Upper lobe of left lung (tissue), 6 donors: Measurements from ENCODE around the gene TRDN. TPM values are rescaled to one million over a fixed set of nuclear protein-coding genes. Genes with fewer than 3 reads are reported as not detected.
A peak's percentile ranks its signal among the peaks of the same experiment; 100 is the strongest.
"Not testable (repeated sequence)": the region's sequence is repeated elsewhere in the genome, so short reads cannot be mapped to it uniquely, and the experiment has no call there.

Source experiments
- ATAC-seq, 2 donors: fragments of 200-7000 bp; cut with Tn5 transposase; one replicate each; pipeline ENCODE4 v1.9.1; 2022; ENCODE audit warnings: mild to moderate bottlenecking in 2 of 2, moderate library complexity in 2 of 2; ENCODE audit not compliant: low FRiP score in 2 of 2
- DNase-seq, 2 donors: peaks; one replicate each; pipeline ENCODE4 v3.0.0-alpha.2; 2019 to 2020
- H3K27ac ChIP-seq, 4 donors: fragments of 200-600 bp; sonication (generic); one replicate each; pipeline ENCODE4 v1.5.1; 2016 to 2019
- H3K27me3 ChIP-seq, 4 donors: fragments of 200-600 bp; sonication (generic); one replicate each; pipeline ENCODE4 v1.5.1; 2017 to 2019
- H3K36me3 ChIP-seq, 4 donors: fragments of 200-600 bp; sonication (generic); one replicate each; pipeline ENCODE4 v1.5.1; 2016 to 2019
- H3K4me1 ChIP-seq, 4 donors: fragments of 200-600 bp; sonication (generic); one replicate each; pipeline ENCODE4 v1.5.1; 2018 to 2019
- H3K4me3 ChIP-seq, 4 donors: fragments of 200-600 bp; sonication (generic); one replicate each; pipeline ENCODE4 v1.5.1; 2017 to 2019; ENCODE audit warnings: mild to moderate bottlenecking in 2 of 4, moderate library complexity in 1 of 4
- H3K9me3 ChIP-seq, 4 donors: fragments of 200-600 bp; sonication (generic); one replicate each; pipeline ENCODE4 v1.5.1; 2018 to 2019
- CTCF ChIP-seq, 6 experiments: fragments of 450-650 bp in 4 of 6; fragments of 200-600 bp in 2 of 6; sonication (generic) in 2 of 6; IDR thresholded peaks; one replicate each; pipeline ENCODE4 v1.5.1; 2016 to 2019; ENCODE audit warnings: antibody characterized with exemption in 6 of 6
- EP300 ChIP-seq, 4 donors: sonication (generic); formaldehyde crosslinking; IDR thresholded peaks; one replicate each; pipeline ENCODE4 v1.5.1; 2017; ENCODE audit warnings: antibody characterized with exemption in 4 of 4, control low read depth in 2 of 4
- POLR2A ChIP-seq, 4 donors: fragments of 450-650 bp; IDR thresholded peaks; one replicate each; pipeline ENCODE4 v1.5.1; 2016 to 2017; ENCODE audit warnings: antibody characterized with exemption in 4 of 4, mild to moderate bottlenecking in 2 of 4
- POLR2AphosphoS5 ChIP-seq, 2 donors: sonication (generic); formaldehyde crosslinking; IDR thresholded peaks; one replicate each; pipeline ENCODE4 v1.5.1; 2017; ENCODE audit warnings: antibody characterized with exemption in 2 of 2
- WGBS, 2 donors: methylation state at CpG; one replicate each; pipeline ENCODE4 v1.1.5; 2017 to 2018; 5-methylcytosine and 5-hydroxymethylcytosine counted together
- total RNA-seq, 6 donors: library from RNA; depleted of rRNA in 4 of 6; stranded (reverse); fragments of >200 nt in 4 of 6; gene quantifications; one replicate each; pipeline versions ENCODE4 v1.1.0 to v1.2.1, GENCODE V29; 2016 to 2021
- donor health status: DM: no; HTN: no; CAD: no; lungs with moderate emphysema.
- donor health status: DM: no; HTN: yes; CAD: no; lungs with severe emphysema.

Gene TRDN
- total RNA-seq, 6 donors from 2014 or later = 0.20 TPM; not detected in 5

GRCh38 chr6:123562677-123563076, 74.1 kb downstream of the TRDN start:
- no peaks in the 10 kb centered on the region for H3K36me3 ChIP-seq
- no peak for ATAC-seq

GRCh38 chr6:123562264-123562663, 74.5 kb downstream of the TRDN start:
- no peak for ATAC-seq
- no peak for DNase-seq
- WGBS, 2 donors = 100% methylated on average over 1 of the region's 1 CpG
- Histone ChIP-seq H3K27me3 (no peaks in the 10 kb centered on the region), H3K36me3 (no peaks in the 10 kb centered on the region), H3K4me1 (no peaks in the 10 kb centered on the region), H3K9me3 (no peaks in the 10 kb centered on the region), H3K4me3 (no peak overlapping the region), H3K27ac (no peak overlapping the region)
- TF ChIP-seq POLR2A (IDR thresholded peaks at IDR 0.05) (no peak), EP300 (IDR thresholded peaks at IDR 0.05) (no peak), POLR2AphosphoS5 (IDR thresholded peaks at IDR 0.05) (no peak), CTCF (IDR thresholded peaks at IDR 0.05) (no peak)

More at GRCh38 chr6:123562677-123563076, 74.1 kb downstream of the TRDN start:
- no peaks in the 10 kb centered on the region for H3K4me1 ChIP-seq
- no peaks in the 10 kb centered on the region for H3K9me3 ChIP-seq
- H3K27me3 ChIP-seq = no peaks in the 10 kb centered on the region
- TF ChIP-seq POLR2A (IDR thresholded peaks at IDR 0.05) = no peak
- no peak for TF ChIP-seq EP300 (IDR thresholded peaks at IDR 0.05)
- no peak for TF ChIP-seq CTCF (IDR thresholded peaks at IDR 0.05)
- TF ChIP-seq POLR2AphosphoS5 (IDR thresholded peaks at IDR 0.05) = no peak
- no peak overlapping the region for H3K27ac ChIP-seq
- H3K4me3 ChIP-seq = no peak overlapping the region
- DNase-seq = no peak

- H3K4me1 ChIP-seq, DNase-seq, H3K27ac ChIP-seq, ATAC-seq, H3K9me3 ChIP-seq, H3K4me3 ChIP-seq, H3K36me3 ChIP-seq, H3K27me3 ChIP-seq: not testable (repeated sequence)
- WGBS, 2 donors = 92 to 93% methylated on average over 5 of the region's 5 CpGs
Measured at GRCh38 chr6:123559816-123560215, 76.9 kb downstream of the TRDN start.

- not testable (repeated sequence) for H3K4me3 ChIP-seq, H3K27ac ChIP-seq, H3K9me3 ChIP-seq, H3K4me1 ChIP-seq, H3K27me3 ChIP-seq, DNase-seq, ATAC-seq, H3K36me3 ChIP-seq
- whole genome bisulfite sequencing, 2 donors = 89 to 94% methylated on average over 12 of the region's 12 CpGs
Measured at GRCh38 chr6:123557474-123557873, 79.3 kb downstream of the TRDN start.

- ATAC-seq = peak in 1 of 2 donors; percentile 46
- no peak overlapping the region for H3K27ac ChIP-seq
- no peak for TF ChIP-seq POLR2AphosphoS5 (IDR thresholded peaks at IDR 0.05)
- no peak for TF ChIP-seq POLR2A (IDR thresholded peaks at IDR 0.05)
- TF ChIP-seq CTCF (IDR thresholded peaks at IDR 0.05) = no peak
- TF ChIP-seq EP300 (IDR thresholded peaks at IDR 0.05) = no peak
Measured at GRCh38 chr6:123551939-123552707, 84.6 kb downstream of the TRDN start.

GRCh38 chr6:123550052-123550617, 86.6 kb downstream of the TRDN start:
- WGBS, 2 donors = 69 to 79% methylated on average over 2 of the region's 2 CpGs
- H3K4me1 ChIP-seq = no peaks in the 10 kb centered on the region
- DNase-seq = no peak

More at GRCh38 chr6:123551939-123552707, 84.6 kb downstream of the TRDN start:
- Histone ChIP-seq H3K4me1 (no peaks in the 10 kb centered on the region), H3K27me3 (no peaks in the 10 kb centered on the region), H3K4me3 (no peak overlapping the region), H3K36me3 (no peaks in the 10 kb centered on the region), H3K9me3 (no peaks in the 10 kb centered on the region)
- WGBS, 2 donors = 41 to 43% methylated on average over 4 of the region's 4 CpGs
- DNase-seq = no peak

More at GRCh38 chr6:123550052-123550617, 86.6 kb downstream of the TRDN start:
- TF ChIP-seq CTCF (IDR thresholded peaks at IDR 0.05) (no peak), POLR2AphosphoS5 (IDR thresholded peaks at IDR 0.05) (no peak), EP300 (IDR thresholded peaks at IDR 0.05) (no peak), POLR2A (IDR thresholded peaks at IDR 0.05) (no peak)
- no peak for ATAC-seq
- Histone ChIP-seq H3K36me3 (no peaks in the 10 kb centered on the region), H3K27me3 (no peaks in the 10 kb centered on the region), H3K9me3 (no peaks in the 10 kb centered on the region), H3K27ac (no peak overlapping the region), H3K4me3 (no peak overlapping the region)
